Posterior vena cava (tissue), 2 donors: ENCODE results near the gene CYTH1. TPM values are rescaled to one million over a fixed set of nuclear protein-coding genes. Genes with fewer than 3 reads are reported as not detected.
A peak's percentile ranks its signal among the peaks of the same experiment; 100 is the strongest.
"Not testable (repeated sequence)": the region's sequence is repeated elsewhere in the genome, so short reads cannot be mapped to it uniquely, and the experiment has no call there.

ENCODE experiments used
- DNase-seq: peaks from one replicate; pipeline ENCODE4 v3.0.0-alpha.2; 2020; ENCODE audit warnings: low spot score
- intact Hi-C, 2 donors: fragments of 100-400 bp; cut with DNase I; formaldehyde crosslinking; loops; one replicate each; pipeline versions ENCODE4 v1.14.1 to v1.14.2; 2022 to 2023
- total RNA-seq, 2 donors: library from RNA; stranded (reverse); fragmentation: NEBNext Ultra II Directional; extraction: Animal tissue kit (Norgen Biotek cat#: 25700); gene quantifications; one replicate each; pipeline ENCODE4 v1.2.1, GENCODE V29; 2021
- donor health status: DM: yes; HTN: yes; CAD: no.
- donor health status: DM: yes; HTN: yes; CAD: no.

Gene CYTH1
- total RNA-seq, 2 donors from 2014 or later = 27.0 to 42.9 TPM

GRCh38 chr17:78791840-78792709, 10.0 kb upstream of the CYTH1 start:
- intact Hi-C loops = no loop called here
- DNase-seq = no peak

GRCh38 chr17:78790552-78790951, 8.5 kb upstream of the CYTH1 start:
- intact Hi-C loops = no loop called here
- no peak for DNase-seq

GRCh38 chr17:78789663-78790181, 7.6 kb upstream of the CYTH1 start:
- DNase-seq = peak; percentile 89

GRCh38 chr17:78789149-78789662, 7.1 kb upstream of the CYTH1 start:
- intact Hi-C loops = loop anchor here in 1 of 2 donors (5.0 kb wide), 1 partner anchor 708 kb away; no protein-coding TSS in a partner anchor
- DNase-seq = no peak

More at GRCh38 chr17:78789663-78790181, 7.6 kb upstream of the CYTH1 start:
- intact Hi-C loops = loop anchor here in 1 of 2 donors (5.0 kb wide), 1 partner anchor 708 kb away; no protein-coding TSS in a partner anchor

DNA sequence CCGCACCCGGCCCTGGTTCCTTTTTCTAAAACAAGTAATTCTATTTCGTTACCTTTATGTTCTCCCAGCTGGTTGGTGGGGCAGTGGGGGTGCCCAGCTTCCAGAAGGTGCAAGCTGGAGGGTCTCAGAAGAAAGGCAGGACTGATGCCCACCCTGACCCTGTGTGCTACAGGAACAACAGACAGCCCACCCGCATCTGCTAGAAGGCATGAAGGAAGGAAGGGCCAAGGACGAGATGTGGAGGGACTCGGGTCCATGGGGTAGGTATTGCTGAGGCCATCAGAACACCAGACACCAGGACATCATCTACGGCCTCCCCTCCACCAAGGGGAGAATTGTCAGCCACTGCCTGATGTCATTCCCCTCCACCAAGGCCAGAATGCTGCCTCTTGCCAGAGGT, 6.4 kb upstream of the CYTH1 start:
- no peak for DNase-seq
- intact Hi-C loops = loop anchor here in 1 of 2 donors (5.0 kb wide), 1 partner anchor 709 kb away; no protein-coding TSS in a partner anchor

- no peak for DNase-seq
- intact Hi-C loops = loop anchor here in 1 of 2 donors (5.0 kb wide), 1 partner anchor 710 kb away; no protein-coding TSS in a partner anchor
Measured at GRCh38 chr17:78787444-78787843, 5.4 kb upstream of the CYTH1 start.

- DNase-seq = no peak
- intact Hi-C loops = loop anchor here in 1 of 2 donors (5.0 kb wide), 1 partner anchor 712 kb away; no protein-coding TSS in a partner anchor
Measured at GRCh38 chr17:78785663-78786057, 3.6 kb upstream of the CYTH1 start.

DNA sequence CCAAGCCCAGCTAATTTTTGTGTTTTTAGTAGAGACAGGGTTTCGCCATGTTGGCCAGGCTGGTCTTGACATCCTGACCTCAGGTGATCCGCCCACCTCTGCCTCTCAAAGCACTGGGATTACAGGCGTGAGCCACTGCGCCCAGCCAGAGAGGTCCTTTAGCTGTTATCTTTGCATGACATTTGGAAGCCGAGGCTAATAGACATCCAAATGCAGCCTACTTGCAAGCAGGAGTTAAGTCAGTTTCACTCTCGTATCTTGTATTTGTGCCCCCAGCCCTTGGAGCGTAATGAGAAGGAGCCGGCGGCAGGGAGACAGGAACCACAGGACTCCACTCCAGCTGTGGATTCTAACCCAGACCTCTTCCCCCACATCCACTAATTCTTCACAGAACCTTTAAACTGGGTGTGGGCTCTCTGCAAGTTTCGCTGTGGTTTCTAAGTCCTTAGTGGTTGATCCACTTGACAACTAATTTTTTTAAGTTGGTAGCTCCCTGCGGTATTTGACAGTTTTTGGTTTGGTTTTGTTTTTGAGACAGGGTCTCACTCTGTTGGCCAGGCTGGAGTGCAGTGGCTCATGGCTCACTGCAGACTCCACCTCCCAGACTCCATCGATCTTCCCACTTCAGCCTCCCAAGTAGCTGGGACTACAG, 3.1 kb upstream of the CYTH1 start:
- DNase-seq = no peak

DNA sequence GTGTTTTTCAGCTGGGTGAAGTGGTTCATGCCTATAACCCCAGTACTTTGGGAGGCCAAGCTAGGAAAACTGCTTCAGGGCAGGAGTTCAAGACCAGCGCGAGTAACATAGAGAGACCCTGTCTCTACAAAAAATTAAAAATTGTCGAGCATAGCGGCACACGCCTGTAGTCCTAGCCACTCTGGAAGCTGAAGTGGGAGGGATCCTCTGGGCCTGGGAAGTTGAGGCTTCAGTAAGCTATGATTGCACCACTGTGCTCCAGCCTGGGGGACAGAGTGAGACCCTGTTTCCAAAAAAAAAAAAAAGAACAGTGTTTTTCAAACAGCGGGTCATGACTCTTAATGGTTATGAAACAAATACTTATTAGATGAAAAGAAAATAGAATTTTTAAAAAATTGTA, 2.3 kb upstream of the CYTH1 start:
- no peak for DNase-seq
- intact Hi-C loops = no loop called here

More for the DNA sequence above, 3.1 kb upstream of the CYTH1 start:
- intact Hi-C loops = loop anchor here in 1 of 2 donors (5.0 kb wide), 1 partner anchor 712 kb away; no protein-coding TSS in a partner anchor

DNA sequence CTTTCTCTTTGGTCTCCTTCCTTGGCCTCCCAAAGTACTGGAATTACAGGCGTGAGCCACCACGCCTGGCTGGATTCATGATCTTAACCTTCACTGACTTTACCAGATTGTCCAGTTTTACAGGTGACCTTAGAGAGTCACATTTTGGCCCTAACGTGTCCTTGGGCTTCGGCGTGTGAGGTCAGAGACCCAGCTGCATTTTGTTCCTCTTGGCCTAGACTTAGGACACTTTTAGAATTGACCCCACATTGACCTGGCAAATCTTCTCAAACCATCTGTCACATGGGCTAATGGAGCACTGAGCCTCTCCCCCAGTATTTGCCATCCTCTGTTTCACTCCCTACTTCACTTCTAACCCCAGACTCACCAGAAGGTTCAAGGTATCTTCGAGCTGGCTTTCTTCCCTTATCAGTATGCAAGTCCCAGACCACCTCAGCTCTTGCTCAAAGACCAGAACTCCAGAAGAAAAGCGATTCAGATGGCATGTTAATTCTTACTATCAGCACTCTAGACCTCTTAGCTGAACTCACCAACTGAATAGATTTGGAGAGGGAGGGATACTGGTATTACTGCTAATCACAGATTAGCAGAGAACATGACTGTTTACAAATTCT, 1.7 kb upstream of the CYTH1 start:
- intact Hi-C loops = no loop called here
- DNase-seq = no peak

GRCh38 chr17:78781104-78781892, 775 bp downstream of the CYTH1 start:
- DNase-seq = peak; percentile 86
- intact Hi-C loops = no loop called here

GRCh38 chr17:78780335-78780734, 1.7 kb downstream of the CYTH1 start:
- intact Hi-C loops = no loop called here
- DNase-seq = no peak

DNA sequence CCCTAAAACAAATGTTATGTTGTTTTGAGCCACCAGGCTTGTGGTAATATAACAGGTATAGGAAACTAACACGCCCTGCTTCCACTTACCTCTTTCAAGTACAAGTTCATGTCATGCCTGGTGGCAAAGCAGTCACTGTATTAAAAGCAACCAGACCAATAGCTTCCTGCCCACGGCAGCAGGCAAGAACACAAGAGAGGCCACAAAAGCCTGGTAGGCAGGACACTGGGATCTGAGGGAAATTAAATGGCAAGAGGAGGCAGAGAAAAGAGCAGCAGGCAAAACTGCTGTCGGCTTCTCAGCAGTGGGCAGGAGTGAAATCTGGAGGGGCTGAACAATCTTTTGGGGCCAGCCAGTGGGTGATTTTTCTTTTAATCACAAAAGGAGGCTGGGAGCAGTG, 2.2 kb downstream of the CYTH1 start:
- intact Hi-C loops = no loop called here
- no peak for DNase-seq

DNA sequence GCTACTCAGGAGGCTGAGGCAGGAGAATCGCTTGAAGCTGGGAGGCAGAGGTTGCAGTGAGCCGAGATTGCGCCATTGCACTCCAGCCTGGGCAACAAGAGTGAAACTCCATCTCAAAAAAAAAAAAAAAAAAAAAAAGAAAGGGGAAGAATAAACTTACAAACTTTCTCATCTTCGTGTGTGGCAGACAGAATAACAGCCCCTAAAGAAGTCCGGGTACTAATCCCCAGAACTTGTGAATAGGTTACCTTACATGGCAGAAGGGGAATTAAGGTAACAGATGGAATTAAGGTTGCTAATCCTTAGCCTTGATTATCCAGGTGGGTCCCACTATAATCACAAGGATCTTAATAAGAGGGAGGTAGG, 2.8 kb downstream of the CYTH1 start:
- DNase-seq, intact Hi-C loops: not testable (repeated sequence)

DNA sequence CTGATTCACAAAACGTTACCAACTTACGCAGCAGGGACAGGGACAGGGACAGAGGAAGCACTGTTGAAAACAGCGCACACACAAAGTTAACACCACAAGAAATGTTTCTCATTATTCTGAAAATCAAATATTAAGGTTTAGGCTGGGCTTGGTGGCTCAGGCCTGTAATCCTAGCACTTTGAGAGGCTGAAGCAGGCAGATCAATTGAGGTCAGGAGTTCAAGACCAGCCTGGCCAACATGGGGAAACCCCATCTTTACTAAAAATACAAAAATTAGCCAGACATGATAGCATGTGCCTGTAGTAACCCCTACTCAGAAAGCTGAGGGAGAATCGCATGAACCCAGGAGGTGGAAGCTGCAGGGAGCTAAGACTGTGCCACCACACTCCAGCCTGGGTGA, 4.2 kb downstream of the CYTH1 start:
- DNase-seq = no peak
- intact Hi-C loops = no loop called here

DNA sequence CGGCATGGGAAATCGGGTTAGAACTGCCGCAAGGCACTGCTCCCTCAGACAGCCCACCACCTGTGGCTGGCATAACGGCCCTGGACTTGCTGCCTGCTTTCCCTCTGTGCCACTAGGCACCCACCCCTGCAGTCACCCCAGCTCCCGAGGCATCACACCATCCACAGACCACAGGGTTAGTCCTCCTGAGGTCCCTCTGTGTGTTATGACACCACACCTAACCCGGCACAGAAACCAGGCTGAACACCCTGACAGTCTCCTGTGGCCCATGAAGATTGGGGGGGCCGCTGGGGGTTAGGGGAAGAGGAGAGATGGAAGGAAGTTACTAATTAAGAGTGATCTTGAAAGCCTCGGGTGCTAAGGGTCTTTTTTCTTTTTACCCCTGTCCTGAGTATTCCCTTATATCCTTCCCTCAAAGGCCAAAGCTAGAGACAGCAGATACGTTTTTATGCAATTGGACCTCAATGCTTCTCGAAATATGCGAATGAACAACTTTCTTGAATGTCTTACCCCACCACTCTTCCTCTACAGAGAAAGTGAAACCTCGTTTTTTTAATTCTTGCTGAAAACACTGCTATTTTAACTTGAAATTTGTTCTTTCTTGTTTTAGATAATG, 7.0 kb downstream of the CYTH1 start:
- intact Hi-C loops = loop anchor here in 1 of 2 donors (2.0 kb wide), 1 partner anchor 20 kb away; no protein-coding TSS in a partner anchor
- DNase-seq = no peak

DNA sequence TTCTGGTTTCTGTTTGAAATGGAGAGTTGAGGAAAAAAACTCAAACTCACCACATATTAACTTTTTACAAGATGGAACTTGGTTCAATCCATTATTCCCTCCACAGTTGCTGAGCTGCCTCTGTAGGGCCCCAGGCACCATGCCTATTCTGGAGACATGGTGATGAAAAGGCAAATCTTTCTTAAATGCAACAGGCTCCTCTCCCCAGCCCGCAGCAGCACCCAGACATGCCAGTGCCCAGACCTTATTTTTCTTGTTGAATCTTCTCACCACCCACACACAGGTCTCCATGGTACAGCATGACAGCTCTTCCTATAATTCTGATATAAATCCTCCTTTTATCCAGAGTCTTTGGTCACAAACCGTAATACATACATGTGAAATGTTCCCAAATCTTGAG, 7.6 kb downstream of the CYTH1 start:
- DNase-seq = no peak
- intact Hi-C loops = loop anchor here in 1 of 2 donors (2.0 kb wide), 1 partner anchor 20 kb away; no protein-coding TSS in a partner anchor

GRCh38 chr17:78771758-78772382, 10.2 kb downstream of the CYTH1 start:
- DNase-seq = no peak

More at GRCh38 chr17:78771758-78772382, 10.2 kb downstream of the CYTH1 start:
- intact Hi-C loops = no loop called here
